GM12873 (cell line): ENCODE data around the gene CLCN4.

ENCODE experiments used
- TF ChIP-seq, protein P1 (sequence below): IDR thresholded peaks from 2 replicates; pipeline ENCODE4 v1.5.1; 2012; ENCODE audit warnings: low read depth, mild to moderate bottlenecking, moderate library complexity, low read length, control low read depth; ENCODE audit not compliant: insufficient read depth; ENCODE audit errors: missing control alignments

The CLCN4 gene

DNA sequence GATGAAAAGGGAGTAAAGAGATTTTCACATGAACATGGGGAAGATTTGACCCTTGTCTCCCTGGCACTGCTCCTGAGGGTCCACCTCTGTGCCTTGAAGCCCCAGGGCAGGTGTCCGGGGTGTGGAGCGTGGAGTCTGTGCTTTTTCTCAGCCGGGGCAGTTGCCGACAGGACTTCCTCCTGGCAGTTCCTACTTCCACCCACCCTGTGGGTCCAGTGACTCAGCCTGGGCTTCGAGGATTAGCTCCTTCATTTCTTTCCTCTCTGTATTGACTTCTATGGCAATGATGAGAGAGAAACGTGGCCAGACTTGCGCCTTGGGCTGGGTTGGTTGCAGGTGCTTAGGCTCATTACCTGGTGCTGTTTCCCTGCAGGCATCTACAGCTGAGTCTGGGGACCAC is 35.9 kb upstream of the CLCN4 start:
- TF ChIP-seq, protein P1, sequence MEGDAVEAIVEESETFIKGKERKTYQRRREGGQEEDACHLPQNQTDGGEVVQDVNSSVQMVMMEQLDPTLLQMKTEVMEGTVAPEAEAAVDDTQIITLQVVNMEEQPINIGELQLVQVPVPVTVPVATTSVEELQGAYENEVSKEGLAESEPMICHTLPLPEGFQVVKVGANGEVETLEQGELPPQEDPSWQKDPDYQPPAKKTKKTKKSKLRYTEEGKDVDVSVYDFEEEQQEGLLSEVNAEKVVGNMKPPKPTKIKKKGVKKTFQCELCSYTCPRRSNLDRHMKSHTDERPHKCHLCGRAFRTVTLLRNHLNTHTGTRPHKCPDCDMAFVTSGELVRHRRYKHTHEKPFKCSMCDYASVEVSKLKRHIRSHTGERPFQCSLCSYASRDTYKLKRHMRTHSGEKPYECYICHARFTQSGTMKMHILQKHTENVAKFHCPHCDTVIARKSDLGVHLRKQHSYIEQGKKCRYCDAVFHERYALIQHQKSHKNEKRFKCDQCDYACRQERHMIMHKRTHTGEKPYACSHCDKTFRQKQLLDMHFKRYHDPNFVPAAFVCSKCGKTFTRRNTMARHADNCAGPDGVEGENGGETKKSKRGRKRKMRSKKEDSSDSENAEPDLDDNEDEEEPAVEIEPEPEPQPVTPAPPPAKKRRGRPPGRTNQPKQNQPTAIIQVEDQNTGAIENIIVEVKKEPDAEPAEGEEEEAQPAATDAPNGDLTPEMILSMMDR, result no peak

DNA sequence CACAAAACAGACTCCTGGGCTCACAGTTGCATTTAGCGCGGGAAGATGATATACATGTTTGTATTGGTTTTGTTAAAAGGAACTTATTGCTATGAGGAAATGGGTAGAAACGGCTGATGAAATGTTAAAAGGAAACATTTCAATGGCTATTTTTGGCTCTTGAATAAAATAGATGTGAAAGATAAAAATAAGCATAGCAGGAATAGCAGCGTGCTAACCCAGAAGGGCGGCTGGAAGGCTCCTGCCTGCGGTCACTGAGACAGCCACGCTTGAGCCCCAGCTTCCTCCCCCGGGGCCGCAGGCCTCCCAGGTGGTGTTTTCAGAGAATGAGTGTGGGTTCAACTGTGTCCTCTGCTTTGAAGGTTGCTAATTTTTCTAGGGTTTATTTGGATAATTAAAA is 35.0 kb upstream of the CLCN4 start:
- TF ChIP-seq, protein P1, result no peak

DNA sequence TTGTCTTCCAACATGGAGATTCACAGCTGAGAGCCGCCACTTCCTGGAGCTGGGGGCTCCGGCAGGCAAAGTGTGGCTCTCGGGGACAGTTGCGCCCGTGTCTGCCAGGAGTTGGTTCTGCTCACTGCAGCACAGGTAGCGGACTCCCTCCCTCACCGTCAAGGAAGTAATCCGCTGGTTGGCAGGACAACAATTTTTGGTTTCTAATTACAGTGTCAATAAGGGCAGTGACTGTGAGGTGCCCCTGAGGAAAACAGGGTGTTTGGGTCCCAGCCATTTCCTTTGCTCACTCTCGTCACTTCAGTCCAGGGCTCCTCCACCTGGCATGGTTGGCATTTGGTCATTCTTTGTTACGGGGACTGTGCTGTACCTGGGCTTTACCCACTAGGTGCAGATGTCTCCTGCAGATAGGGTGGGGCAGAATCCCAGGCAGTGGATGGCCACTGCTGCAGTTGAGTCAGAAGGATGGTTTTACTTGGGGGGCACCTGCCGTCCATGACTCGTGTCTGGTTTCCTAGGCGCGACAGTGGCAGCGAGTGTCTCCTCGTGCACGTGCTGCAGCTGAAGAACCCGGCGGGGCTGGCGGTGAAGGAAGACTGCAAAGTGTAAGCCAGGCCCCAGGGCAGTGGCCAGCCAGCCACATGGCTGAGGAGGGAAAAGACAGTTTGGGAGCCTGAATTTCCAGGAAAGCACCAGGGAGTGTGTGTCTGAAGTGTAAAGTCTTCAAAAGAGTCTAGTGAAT is 32.1 kb upstream of the CLCN4 start:
- TF ChIP-seq, protein P1, result no peak

DNA sequence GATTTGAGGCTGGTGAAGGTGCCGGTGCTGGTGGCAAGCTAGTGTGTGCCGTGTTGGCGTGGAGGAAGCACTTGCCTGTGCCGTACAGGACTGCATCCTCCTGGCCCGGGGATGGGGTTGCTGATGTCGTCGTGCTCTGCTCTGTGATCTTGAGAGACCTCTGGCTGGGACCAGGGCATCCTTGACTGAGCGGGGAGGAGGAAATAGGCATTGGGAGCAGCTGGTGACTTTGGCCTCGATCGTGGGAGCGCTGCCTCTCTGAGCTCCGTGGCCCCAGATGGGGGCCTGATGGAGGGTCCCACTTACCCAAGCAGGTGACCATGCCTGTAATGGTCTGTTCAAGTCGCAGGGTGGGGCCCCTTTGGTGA is 31.5 kb upstream of the CLCN4 start:
- TF ChIP-seq, protein P1, result no peak

DNA sequence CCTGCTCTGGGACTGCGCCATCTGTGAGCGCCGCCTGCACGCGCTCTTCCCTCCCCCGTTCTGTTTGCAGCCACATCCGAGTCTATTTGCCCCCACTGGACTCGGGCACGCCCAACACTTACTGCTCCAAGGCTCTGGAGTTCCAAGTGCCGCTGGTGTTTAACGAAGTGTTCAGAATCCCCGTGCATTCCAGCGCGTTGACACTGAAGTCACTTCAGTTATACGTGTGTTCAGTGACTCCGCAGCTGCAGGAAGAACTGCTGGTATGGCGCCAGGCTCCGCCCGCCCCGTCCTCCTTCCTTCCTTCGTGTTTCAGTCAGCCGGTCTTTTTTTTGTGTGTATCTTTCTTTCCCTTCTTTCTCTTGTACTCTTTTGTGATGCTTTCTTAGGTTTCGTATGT is 30.7 kb upstream of the CLCN4 start:
- TF ChIP-seq, protein P1, result no peak

DNA sequence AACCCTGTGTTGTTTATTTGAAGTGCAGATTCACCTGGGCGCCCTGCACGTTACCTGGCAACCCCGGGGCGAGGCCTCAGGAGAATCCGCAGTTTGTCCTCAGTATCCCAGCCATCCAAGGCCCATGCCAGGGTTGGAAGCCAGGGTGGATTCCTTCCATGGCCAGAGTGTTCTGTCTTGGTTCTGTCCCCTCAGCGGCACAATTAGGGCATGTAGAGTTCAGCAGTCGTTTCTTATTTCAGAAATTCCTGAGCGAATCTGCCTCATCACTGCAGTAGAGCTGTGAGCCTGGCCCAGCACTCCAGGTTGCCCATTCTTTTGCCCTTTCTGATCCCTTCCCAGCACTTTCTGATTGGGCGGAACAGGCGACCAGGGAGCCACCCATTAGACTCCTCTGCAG is 29.9 kb upstream of the CLCN4 start:
- TF ChIP-seq, protein P1, result no peak

DNA sequence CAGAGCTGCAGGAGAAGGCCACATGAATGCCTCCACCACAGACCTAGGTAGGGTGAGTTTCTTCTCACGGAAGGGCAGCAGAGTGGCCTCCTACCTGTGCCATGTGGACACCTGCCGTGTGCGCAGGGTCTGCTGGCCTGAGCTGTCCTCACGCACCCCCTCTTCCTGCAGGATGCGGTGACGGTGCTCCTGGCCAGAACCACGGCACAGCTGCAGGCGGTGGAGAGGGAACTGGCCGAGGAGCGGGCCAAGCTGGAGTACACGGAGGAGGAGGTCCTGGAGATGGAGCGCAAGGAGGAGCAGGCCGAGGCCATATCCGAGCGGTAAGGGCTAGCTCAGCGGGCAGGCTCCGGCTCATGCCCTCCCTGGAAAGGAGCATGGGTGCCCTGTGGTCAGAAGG is 28.4 kb upstream of the CLCN4 start:
- TF ChIP-seq, protein P1, result no peak
